ENCODE results near the gene OXA1L. TPM values are rescaled to one million over a fixed set of nuclear protein-coding genes. Genes with fewer than 3 reads are reported as not detected.
"Not testable (repeated sequence)": the region's sequence is repeated elsewhere in the genome, so short reads cannot be mapped to it uniquely, and the experiment has no call there.

Gene OXA1L
- total RNA-seq, 1 donor from 2014 or later = 160 TPM

DNA sequence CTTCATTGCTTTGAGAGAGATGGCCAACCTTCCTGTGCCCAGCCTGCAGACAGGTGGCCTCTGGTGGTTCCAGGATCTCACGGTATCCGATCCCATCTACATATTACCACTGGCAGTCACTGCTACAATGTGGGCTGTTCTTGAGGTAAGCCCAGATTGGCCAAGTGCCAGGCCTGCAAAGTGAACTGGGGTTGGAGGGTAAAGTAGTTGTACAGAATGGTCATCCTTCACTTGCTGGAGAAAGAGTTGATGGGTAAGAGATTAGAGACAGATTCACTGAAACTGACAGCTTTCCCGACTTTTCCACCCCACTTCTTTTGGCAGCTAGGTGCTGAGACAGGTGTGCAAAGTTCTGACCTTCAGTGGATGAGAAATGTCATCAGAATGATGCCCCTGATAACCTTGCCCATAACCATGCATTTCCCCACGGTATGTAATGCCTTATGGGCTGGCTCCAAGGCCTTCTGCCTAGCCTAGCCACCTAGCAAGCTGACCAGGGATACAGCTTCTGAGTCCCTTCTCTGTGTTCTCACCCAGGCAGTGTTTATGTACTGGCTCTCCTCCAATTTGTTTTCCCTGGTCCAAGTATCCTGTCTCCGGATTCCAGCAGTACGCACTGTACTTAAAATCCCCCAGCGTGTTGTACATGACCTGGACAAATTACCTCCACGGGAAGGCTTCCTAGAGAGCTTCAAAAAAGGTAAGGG lies 4.1 kb downstream of the OXA1L start:
- Mint-ChIP-seq H3K4me1 (ENCODE audit: unreplicated experiment) (peaks cover 18% of the 10 kb centered on the region), H3K9me3 (peaks cover 6% of the 10 kb centered on the region), H3K36me3 (peaks cover 35% of the 10 kb centered on the region), H3K27ac (no peak overlapping the region), H3K27me3 (no peaks in the 10 kb centered on the region), H3K4me3 (no peak overlapping the region)
- DNase-seq (ENCODE audit: extremely low spot score, unreplicated experiment) = no peak
- TF ChIP-seq, protein P1, sequence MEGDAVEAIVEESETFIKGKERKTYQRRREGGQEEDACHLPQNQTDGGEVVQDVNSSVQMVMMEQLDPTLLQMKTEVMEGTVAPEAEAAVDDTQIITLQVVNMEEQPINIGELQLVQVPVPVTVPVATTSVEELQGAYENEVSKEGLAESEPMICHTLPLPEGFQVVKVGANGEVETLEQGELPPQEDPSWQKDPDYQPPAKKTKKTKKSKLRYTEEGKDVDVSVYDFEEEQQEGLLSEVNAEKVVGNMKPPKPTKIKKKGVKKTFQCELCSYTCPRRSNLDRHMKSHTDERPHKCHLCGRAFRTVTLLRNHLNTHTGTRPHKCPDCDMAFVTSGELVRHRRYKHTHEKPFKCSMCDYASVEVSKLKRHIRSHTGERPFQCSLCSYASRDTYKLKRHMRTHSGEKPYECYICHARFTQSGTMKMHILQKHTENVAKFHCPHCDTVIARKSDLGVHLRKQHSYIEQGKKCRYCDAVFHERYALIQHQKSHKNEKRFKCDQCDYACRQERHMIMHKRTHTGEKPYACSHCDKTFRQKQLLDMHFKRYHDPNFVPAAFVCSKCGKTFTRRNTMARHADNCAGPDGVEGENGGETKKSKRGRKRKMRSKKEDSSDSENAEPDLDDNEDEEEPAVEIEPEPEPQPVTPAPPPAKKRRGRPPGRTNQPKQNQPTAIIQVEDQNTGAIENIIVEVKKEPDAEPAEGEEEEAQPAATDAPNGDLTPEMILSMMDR (conservative IDR thresholded peaks at IDR 0.05) = no peak

GRCh38 chr14:22772725-22773124 lies 6.2 kb downstream of the OXA1L start:
- peaks cover 5% of the 10 kb centered on the region for H3K4me1 Mint-ChIP-seq (ENCODE audit: unreplicated experiment)

DNA sequence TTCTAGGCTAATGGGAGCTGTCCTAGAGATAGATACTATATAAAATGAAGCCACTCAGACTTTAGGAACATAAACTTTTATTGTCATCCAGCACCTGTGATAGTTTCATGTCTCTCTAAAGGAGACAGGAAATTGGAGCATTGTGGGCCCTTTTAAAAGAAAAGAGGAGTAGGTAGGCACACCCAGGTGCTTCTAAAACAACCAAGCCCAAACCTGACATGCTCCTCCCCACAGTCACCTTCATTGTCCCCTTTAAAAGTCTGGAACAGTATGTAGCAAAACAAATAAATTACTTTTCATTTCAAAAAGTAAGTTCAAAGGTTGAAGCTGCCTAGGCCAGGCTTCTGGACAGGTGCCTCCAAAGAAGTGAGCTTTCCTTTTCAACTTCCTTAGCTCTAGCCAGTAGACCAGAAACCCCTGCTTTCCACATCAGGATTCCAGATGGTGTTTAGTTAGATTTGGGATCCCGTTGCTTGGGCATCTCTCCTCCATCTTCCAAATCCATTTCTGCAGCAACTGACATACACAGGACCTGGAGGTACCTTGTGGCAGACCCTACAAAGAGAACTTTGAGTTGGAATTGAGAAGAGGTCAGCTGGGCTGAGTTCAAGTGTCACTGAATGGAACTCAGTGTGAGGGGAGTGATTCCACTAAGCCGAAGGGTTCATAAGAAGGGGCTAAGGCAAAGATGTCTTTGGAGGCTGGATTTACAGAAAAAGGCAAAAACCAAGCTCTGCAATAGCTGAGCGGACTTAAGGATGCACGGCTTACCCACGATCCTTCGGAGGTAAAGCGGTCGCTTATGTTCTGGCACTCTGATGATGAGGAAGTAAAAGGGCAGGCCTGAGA lies 6.9 kb downstream of the OXA1L start:
- DNase-seq (ENCODE audit: extremely low spot score, unreplicated experiment) = no peak
- TF ChIP-seq, protein P1 (conservative IDR thresholded peaks at IDR 0.05) = no peak
- peaks cover 28% of the 10 kb centered on the region for H3K36me3 Mint-ChIP-seq
- no peaks in the 10 kb centered on the region for H3K4me1 Mint-ChIP-seq (ENCODE audit: unreplicated experiment)
- no peak overlapping the region for H3K27ac Mint-ChIP-seq
- no peaks in the 10 kb centered on the region for H3K9me3 Mint-ChIP-seq
- H3K4me3 Mint-ChIP-seq = no peak overlapping the region
- no peaks in the 10 kb centered on the region for H3K27me3 Mint-ChIP-seq

More at GRCh38 chr14:22772725-22773124, 6.2 kb downstream of the OXA1L start:
- Mint-ChIP-seq H3K27me3 (no peaks in the 10 kb centered on the region), H3K27ac (no peak overlapping the region), H3K9me3 (no peaks in the 10 kb centered on the region), H3K4me3 (no peak overlapping the region), H3K36me3 (peaks cover 29% of the 10 kb centered on the region)
- TF ChIP-seq, protein P1 (conservative IDR thresholded peaks at IDR 0.05) = no peak
- no peak for DNase-seq (ENCODE audit: extremely low spot score, unreplicated experiment)

DNA sequence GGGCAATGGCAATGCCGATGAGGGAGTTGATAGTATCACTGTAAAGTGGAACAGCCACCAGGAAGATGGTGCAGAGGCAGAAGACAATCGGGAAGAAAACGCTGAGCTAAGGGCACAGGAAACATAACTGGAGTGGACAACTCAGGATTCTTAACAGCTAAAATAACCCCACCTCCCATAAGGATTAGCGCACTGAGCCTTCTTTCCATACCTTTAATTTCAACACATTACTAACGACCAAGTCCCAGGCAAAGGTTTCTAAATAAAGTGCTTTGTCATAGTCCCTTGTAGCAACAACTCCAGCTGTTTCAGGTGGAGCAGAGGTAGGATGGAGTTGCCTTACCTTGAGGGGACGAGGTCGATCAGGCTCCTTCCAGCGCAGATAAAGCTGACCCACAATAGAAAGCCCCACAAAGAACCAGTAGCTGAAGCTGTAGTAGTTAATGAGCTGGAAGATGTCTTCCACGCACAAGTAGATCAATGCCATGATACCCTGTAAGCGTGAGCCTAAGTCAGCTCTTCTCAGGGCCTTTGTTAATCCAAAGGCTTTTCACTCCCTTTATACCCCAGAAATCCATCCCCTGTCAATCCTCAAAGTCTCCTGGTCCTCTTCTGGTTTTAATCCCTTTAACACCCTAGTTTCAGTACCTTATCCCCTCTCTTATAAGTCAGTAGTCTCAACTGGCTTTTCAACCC lies 7.7 kb downstream of the OXA1L start:
- Mint-ChIP-seq H3K4me3 (no peak overlapping the region), H3K36me3 (peaks cover 25% of the 10 kb centered on the region), H3K27ac (no peak overlapping the region), H3K9me3 (no peaks in the 10 kb centered on the region), H3K4me1 (ENCODE audit: unreplicated experiment) (no peaks in the 10 kb centered on the region), H3K27me3 (no peaks in the 10 kb centered on the region)
- TF ChIP-seq, protein P1 (conservative IDR thresholded peaks at IDR 0.05) = no peak
- DNase-seq (ENCODE audit: extremely low spot score, unreplicated experiment) = no peak

GRCh38 chr14:22776215-22776614 lies 9.7 kb downstream of the OXA1L start:
- H3K4me1 Mint-ChIP-seq (ENCODE audit: unreplicated experiment) = peaks cover 5% of the 10 kb centered on the region
- TF ChIP-seq, protein P1 (conservative IDR thresholded peaks at IDR 0.05) = no peak
- H3K4me3 Mint-ChIP-seq = no peak overlapping the region
- no peaks in the 10 kb centered on the region for H3K27me3 Mint-ChIP-seq
- H3K36me3 Mint-ChIP-seq = peaks cover 14% of the 10 kb centered on the region
- H3K9me3 Mint-ChIP-seq = no peaks in the 10 kb centered on the region
- H3K27ac Mint-ChIP-seq = no peak overlapping the region
- no peak for DNase-seq (ENCODE audit: extremely low spot score, unreplicated experiment)

DNA sequence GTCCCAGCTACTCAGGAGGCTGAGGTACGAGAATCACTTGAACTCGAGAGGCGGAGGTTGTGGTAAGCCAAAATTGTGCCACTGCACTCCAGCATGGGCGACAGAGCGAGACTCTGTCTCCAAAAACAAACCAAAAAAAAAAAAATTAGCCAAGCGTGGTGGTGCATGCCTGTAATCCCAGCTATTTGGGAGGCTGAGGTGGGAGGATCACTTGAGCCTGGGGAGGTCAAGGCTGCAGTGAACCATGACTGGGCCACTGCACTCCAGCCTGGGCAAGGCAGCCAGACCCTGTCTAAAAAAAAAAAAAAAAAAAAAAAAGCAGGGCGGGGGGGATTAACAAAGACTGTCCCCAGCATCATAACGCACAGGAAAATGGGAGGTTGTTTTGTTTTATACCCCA lies 10.4 kb downstream of the OXA1L start:
- not testable (repeated sequence) for H3K36me3 Mint-ChIP-seq; DNase-seq (ENCODE audit: extremely low spot score, unreplicated experiment); H3K27ac Mint-ChIP-seq; H3K4me3 Mint-ChIP-seq; H3K27me3 Mint-ChIP-seq; H3K9me3 Mint-ChIP-seq
- H3K4me1 Mint-ChIP-seq (ENCODE audit: unreplicated experiment) = peaks cover 10% of the 10 kb centered on the region
